DND-41 (cell line): Measurements from ENCODE around the gene MYBPC1.

Experiments used
- EZH2 ChIP-seq: IDR thresholded peaks from 3 replicates; pipeline ENCODE4 v1.6.1; 2012; ENCODE audit warnings: borderline replicate concordance, low read depth, mild to moderate bottlenecking, moderate library complexity, low read length, inconsistent platforms; ENCODE audit not compliant: severe bottlenecking
- TF ChIP-seq, protein P1 (sequence below): IDR thresholded peaks from 2 replicates; pipeline ENCODE4 v1.5.1; 2012; ENCODE audit warnings: borderline replicate concordance, low read length, moderate library complexity, mild to moderate bottlenecking; ENCODE audit not compliant: poor library complexity, severe bottlenecking; ENCODE audit errors: extremely low read depth

DNA sequence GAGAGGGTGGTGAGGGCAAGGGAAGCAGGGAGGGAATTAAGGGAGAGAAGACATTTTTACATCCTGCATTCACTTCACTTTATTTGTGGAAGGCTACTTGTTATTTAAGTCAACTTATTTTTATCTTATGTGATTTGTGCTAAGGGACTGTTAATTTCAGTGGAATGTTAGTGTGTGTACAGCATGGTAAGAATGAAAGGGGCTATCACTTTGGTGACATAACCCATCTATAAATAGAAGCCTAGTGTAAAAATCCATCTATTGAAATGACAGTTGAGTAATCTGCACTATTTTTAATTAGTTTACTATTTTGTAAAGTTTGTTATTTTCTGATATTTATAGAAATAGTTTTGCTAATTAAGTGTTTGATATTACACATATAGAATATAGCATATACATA, 85.9 kb downstream of the MYBPC1 start:
- TF ChIP-seq, protein P1, sequence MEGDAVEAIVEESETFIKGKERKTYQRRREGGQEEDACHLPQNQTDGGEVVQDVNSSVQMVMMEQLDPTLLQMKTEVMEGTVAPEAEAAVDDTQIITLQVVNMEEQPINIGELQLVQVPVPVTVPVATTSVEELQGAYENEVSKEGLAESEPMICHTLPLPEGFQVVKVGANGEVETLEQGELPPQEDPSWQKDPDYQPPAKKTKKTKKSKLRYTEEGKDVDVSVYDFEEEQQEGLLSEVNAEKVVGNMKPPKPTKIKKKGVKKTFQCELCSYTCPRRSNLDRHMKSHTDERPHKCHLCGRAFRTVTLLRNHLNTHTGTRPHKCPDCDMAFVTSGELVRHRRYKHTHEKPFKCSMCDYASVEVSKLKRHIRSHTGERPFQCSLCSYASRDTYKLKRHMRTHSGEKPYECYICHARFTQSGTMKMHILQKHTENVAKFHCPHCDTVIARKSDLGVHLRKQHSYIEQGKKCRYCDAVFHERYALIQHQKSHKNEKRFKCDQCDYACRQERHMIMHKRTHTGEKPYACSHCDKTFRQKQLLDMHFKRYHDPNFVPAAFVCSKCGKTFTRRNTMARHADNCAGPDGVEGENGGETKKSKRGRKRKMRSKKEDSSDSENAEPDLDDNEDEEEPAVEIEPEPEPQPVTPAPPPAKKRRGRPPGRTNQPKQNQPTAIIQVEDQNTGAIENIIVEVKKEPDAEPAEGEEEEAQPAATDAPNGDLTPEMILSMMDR: no peak
- TF ChIP-seq EZH2: no peak
